Effector memory CD4-positive, alpha-beta T cell (primary cell): ENCODE measurements around the gene PPP1R12A.
"Not testable (repeated sequence)": the region's sequence is repeated elsewhere in the genome, so short reads cannot be mapped to it uniquely, and the experiment has no call there.

Experiments
- DNase-seq, 3 donors: peaks; one replicate each; pipeline ENCODE4 v3.0.0-alpha.2; 2020
- H3K27ac ChIP-seq: 2 replicates; pipeline ENCODE4 v1.7.0; 2013; ENCODE audit warnings: mild to moderate bottlenecking, low read length, moderate library complexity; ENCODE audit not compliant: insufficient read depth, poor library complexity, severe bottlenecking
- H3K27me3 ChIP-seq: replicated peaks from 2 replicates; pipeline ENCODE4 v1.7.0; 2013; ENCODE audit warnings: mild to moderate bottlenecking, low read length; ENCODE audit not compliant: insufficient read depth, control insufficient read depth, poor library complexity, severe bottlenecking
- H3K36me3 ChIP-seq: 2 replicates; pipeline ENCODE4 v1.7.0; 2013; ENCODE audit warnings: mild to moderate bottlenecking, low read length, moderate library complexity; ENCODE audit not compliant: control insufficient read depth, insufficient read depth
- H3K4me1 ChIP-seq: 2 replicates; pipeline ENCODE4 v1.7.0; 2013; ENCODE audit warnings: low read length, mild to moderate bottlenecking; ENCODE audit not compliant: control insufficient read depth, insufficient read depth, poor library complexity, severe bottlenecking
- H3K4me3 ChIP-seq: 2 replicates; pipeline ENCODE4 v1.7.0; 2013; ENCODE audit warnings: low read length, low read depth, mild to moderate bottlenecking; ENCODE audit not compliant: insufficient read depth, poor library complexity, severe bottlenecking
- H3K9me3 ChIP-seq: 2 replicates; pipeline ENCODE4 v1.7.0; 2013; ENCODE audit warnings: mild to moderate bottlenecking, low read length, moderate library complexity; ENCODE audit not compliant: control insufficient read depth
- total RNA-seq, 3 donors: gene quantifications; one replicate each; lab custom pipeline; 2026; lab: John Stamatoyannopoulos, UW

Gene PPP1R12A
- 175 to 190 (median 176) reads per million in 3 donors for total RNA-seq

DNA sequence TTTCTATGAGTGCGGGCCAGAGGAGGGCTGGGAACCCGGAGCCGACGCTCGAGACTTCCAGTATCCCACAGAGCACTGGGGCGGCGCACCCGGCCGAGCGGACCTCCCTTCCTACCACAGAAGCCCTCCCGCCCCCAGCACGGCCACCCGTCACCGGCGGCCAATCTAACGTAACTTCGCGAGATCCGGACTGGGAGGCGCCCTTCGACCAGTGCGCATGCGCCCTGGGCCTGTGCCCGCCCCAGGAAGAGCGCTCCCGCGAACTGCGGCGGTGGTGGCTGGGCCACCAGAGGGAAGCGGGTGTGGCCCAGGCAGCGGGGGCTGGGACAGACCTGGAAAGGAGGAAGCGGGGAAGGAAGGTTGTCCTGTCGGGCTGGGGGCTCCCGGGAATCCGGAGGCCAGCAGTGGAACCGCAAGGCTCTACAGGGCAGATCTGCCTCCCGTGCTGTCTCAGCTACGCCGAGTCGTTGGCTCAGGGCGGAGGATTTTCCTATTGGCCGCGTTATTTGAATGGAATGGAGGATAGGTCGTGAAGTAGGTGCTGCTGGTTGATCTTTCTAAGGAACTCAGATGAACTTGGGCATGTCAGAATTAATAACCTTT is at the start of gene PPP1R12A:
PPP1R12A (minus strand) TSS at position 77 of the 603 bp plus-strand sequence. CDS start 166 bp downstream, outside the sequence.
- peak; percentile 89 to 91 (median 91) for DNase-seq
- Histone ChIP-seq H3K27ac (peak within 1 kb of the TSS; percentile 92), H3K4me1 (peaks cover 8% of the 10 kb centered on the region)

DNA sequence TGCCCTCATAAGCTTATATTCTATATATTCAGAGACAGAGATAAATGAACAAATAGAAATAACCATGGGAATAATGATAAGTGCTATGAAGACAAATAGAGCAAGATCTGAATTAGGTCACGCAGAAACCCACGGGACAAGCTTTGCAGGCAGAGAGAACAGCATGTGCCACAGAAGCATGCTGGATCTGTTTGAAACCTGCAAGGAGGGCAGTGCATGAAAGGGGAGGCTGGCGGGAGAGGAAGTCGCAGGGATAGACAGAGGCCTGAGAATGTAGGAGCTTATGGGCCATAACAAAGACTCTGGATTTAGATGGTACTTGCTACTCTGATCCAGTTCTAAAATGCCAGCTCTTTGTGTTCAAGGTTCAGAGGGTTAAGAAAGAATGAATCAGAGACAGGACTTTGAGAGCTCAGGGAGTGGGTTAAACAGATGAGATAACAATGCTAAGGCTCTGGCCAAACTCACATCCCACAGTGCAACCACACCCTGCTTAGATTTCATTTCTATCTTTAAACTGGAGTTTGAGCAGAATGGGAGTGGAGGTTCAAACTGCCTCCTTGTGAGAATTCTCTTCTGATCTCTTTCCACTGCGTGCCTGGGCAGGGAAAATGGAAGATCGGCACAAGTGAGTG is 49.2 kb upstream of the PPP1R12A start:
- H3K27me3 ChIP-seq, result no peaks in the 10 kb centered on the region
- H3K36me3 ChIP-seq, result no peaks in the 10 kb centered on the region
- H3K4me1 ChIP-seq, result no peaks in the 10 kb centered on the region
- no peaks in the 10 kb centered on the region for H3K9me3 ChIP-seq
- H3K27ac ChIP-seq, result no peak overlapping the region
- no peak overlapping the region for H3K4me3 ChIP-seq
- DNase-seq, result no peak

More for the DNA sequence above, at the start of gene PPP1R12A:
- H3K9me3 ChIP-seq, result no peaks in the 10 kb centered on the region
- H3K4me3 ChIP-seq, result peak within 1 kb of the TSS; percentile 96
- H3K27me3 ChIP-seq, result no peaks in the 10 kb centered on the region
- H3K36me3 ChIP-seq, result no peaks in the 10 kb centered on the region

DNA sequence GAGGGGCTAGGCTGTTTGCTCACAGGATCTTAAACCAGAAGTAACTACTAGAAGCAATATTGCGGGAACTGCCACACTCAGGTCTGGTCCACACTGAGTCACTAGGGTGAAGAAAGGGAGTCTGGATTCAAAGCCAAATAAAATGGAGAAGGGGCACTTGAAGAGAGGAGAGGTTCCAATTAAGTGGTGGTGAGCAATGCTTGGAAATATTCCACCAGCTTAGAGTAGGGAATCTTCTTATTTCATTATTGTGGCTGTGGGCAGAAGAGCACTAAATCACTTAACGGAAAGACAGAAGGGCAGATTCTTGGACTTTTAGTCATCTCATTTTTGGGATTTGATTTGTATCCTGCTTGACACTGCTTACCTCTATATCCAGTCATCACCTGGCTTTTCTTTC is 48.6 kb upstream of the PPP1R12A start:
- Histone ChIP-seq H3K27me3 (no peaks in the 10 kb centered on the region), H3K4me1 (no peaks in the 10 kb centered on the region), H3K4me3 (no peak overlapping the region), H3K27ac (no peak overlapping the region), H3K9me3 (no peaks in the 10 kb centered on the region), H3K36me3 (no peaks in the 10 kb centered on the region)
- DNase-seq, result no peak

DNA sequence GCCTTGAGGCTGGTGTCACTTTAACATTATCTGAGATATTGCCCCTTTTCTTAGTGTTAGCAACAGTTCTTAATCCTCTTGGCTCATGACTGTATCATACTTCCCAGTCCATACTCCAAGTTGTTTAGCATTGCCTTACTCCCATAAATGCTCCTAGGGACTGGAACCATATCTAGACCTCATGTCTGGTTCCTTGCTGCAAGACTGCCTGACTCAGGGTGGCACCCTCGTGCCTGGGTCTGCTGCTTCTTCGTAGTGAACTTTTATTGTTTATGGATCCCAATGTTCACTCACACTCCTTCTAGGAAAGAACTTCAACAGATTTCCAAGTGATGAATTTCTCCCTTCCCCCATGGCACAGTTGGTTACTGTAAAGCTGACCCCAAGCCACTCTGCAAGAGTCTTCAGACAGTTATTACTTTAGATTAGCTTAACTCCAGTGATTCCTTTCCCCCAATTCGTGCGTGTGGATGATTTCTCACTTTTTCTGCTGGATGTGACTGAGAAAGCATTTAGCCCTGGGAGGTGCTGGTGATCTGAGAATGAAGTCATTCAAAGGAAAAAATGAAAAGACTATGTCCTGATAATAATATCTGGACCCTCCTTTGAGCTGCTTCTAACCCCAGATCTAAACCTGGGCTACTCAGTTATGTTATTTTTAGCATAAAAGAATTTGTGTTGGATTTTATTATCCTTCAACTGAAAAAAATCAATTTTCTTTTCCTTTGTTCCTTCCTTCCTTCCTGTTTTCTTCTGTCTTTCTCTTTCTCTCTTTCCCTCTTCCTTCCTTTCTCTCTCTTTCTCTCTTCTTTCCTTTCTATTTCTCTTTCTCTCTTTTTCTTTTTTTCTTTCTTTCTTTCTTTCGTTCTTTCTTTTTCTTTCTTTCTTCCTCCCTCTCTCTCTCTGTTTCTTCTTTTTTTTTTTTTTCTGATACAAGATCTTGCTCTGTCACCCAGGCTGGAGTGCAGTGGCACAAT is 47.5 kb upstream of the PPP1R12A start:
- Histone ChIP-seq H3K9me3 (no peaks in the 10 kb centered on the region), H3K27me3 (no peaks in the 10 kb centered on the region), H3K27ac (no peak overlapping the region), H3K4me1 (no peaks in the 10 kb centered on the region), H3K4me3 (no peak overlapping the region), H3K36me3 (no peaks in the 10 kb centered on the region)
- no peak for DNase-seq

DNA sequence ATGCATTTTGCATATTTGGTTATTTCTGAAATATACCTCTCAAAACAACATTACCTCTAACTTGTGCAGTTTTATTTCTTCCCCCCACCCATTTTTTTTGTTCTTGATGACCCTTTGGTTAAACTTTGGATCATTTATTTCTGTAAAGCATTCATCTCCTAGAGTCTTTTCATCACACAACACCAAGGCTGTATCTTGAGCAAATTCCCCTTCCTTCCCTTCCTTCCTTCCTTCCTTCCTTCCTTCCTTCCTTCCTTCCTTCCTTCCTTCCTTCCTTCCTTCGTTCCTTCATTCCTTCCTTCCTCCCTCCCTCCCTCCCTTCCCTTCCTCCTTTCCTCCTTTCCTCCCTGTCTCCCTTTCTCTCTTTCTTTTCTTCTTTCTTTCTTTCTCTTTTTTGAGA is 43.8 kb upstream of the PPP1R12A start:
- H3K27me3 ChIP-seq, result no peaks in the 10 kb centered on the region
- no peaks in the 10 kb centered on the region for H3K36me3 ChIP-seq
- no peak overlapping the region for H3K4me3 ChIP-seq
- DNase-seq, result no peak
- H3K9me3 ChIP-seq, result no peaks in the 10 kb centered on the region
- no peaks in the 10 kb centered on the region for H3K4me1 ChIP-seq
- H3K27ac ChIP-seq, result no peak overlapping the region

- not testable (repeated sequence) for H3K9me3 ChIP-seq, H3K4me1 ChIP-seq, H3K27ac ChIP-seq, DNase-seq, H3K36me3 ChIP-seq, H3K4me3 ChIP-seq, H3K27me3 ChIP-seq
Measured at GRCh38 chr12:79977856-79978460, 43.1 kb upstream of the PPP1R12A start.

- H3K4me3 ChIP-seq, result no peak overlapping the region
- no peaks in the 10 kb centered on the region for H3K27me3 ChIP-seq
- no peak overlapping the region for H3K27ac ChIP-seq
Measured at GRCh38 chr12:79975143-79975542, 40.2 kb upstream of the PPP1R12A start.

DNA sequence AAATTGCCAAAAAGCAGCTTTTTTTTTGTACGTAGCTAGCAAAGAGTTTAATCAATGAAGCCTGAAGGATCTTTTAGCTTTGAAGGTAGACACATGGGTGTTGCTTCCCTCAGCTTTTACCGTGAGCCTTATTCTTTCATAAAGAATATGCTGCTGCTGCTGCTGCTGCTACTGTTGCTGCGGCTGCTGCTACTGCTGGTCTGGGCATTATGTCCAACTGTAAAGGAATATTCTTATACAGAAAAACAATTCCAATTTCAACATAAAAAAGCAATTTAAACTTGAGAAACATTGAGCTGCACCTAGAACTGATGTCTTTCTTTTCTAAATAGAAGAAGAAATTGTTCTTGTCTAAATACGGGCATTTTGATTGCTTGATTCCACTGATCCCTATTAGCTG is 38.9 kb upstream of the PPP1R12A start:
- no peak overlapping the region for H3K4me3 ChIP-seq
- no peaks in the 10 kb centered on the region for H3K9me3 ChIP-seq
- no peaks in the 10 kb centered on the region for H3K27me3 ChIP-seq
- H3K36me3 ChIP-seq, result no peaks in the 10 kb centered on the region
- no peak for DNase-seq
- H3K4me1 ChIP-seq, result no peaks in the 10 kb centered on the region
- no peak overlapping the region for H3K27ac ChIP-seq

More at GRCh38 chr12:79975143-79975542, 40.2 kb upstream of the PPP1R12A start:
- Histone ChIP-seq H3K36me3 (no peaks in the 10 kb centered on the region), H3K9me3 (no peaks in the 10 kb centered on the region), H3K4me1 (no peaks in the 10 kb centered on the region)
- DNase-seq, result no peak

- Histone ChIP-seq H3K27me3 (no peaks in the 10 kb centered on the region), H3K27ac (no peak overlapping the region), H3K4me3 (no peak overlapping the region), H3K9me3 (no peaks in the 10 kb centered on the region), H3K4me1 (no peaks in the 10 kb centered on the region), H3K36me3 (no peaks in the 10 kb centered on the region)
- no peak for DNase-seq
Measured at GRCh38 chr12:79964100-79964627, 29.3 kb upstream of the PPP1R12A start.
